Astrocyte of the spinal cord (primary cell): ENCODE results near the gene FEV.

ENCODE experiments used
- DNase-seq: peaks from one replicate; pipeline ENCODE4 v3.0.0; 2011; ENCODE audit warnings: low read depth, low spot score
- H3K4me3 ChIP-seq: 2 replicates; pipeline ENCODE4 v1.5.1; 2011; ENCODE audit warnings: low read depth, mild to moderate bottlenecking, low read length, moderate library complexity
- in situ Hi-C: cut with HindIII; loops from 2 replicates; pipeline ENCODE4 v1.10.0; 2017; ENCODE audit warnings: low sequenced_read_pairs
- TF ChIP-seq, protein P1 (sequence below): IDR thresholded peaks from 2 replicates; pipeline ENCODE4 v1.5.1; 2012; ENCODE audit warnings: low read depth, mild to moderate bottlenecking, low read length, inconsistent platforms

The FEV gene

GRCh38 chr2:218990052-218990451 is 5.1 kb upstream of the FEV start:
- in situ Hi-C loops: no loop called here

DNA sequence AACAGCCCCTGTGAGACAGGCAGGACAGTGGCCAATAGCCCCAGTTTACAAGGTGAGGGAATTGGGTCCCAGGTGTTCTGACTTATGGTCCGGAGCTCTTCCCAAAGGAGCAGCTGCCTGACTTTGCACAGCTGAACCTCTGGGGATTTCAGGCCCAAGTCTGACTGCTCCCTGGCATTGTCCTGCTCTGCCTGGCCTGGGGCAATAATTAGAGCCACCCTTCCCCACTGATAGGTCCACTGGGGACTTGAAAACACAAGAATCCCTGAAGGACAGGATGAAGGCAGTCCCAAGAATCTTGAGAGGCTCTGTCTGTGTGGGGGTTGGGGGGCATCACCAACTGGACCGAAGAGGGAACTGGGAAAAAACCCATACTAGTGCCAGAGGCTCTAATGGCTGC is 3.7 kb upstream of the FEV start:
- DNase-seq: no peak
- no peak overlapping the region for H3K4me3 ChIP-seq
- TF ChIP-seq, protein P1, sequence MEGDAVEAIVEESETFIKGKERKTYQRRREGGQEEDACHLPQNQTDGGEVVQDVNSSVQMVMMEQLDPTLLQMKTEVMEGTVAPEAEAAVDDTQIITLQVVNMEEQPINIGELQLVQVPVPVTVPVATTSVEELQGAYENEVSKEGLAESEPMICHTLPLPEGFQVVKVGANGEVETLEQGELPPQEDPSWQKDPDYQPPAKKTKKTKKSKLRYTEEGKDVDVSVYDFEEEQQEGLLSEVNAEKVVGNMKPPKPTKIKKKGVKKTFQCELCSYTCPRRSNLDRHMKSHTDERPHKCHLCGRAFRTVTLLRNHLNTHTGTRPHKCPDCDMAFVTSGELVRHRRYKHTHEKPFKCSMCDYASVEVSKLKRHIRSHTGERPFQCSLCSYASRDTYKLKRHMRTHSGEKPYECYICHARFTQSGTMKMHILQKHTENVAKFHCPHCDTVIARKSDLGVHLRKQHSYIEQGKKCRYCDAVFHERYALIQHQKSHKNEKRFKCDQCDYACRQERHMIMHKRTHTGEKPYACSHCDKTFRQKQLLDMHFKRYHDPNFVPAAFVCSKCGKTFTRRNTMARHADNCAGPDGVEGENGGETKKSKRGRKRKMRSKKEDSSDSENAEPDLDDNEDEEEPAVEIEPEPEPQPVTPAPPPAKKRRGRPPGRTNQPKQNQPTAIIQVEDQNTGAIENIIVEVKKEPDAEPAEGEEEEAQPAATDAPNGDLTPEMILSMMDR: no peak
- in situ Hi-C loops: no loop called here

More at GRCh38 chr2:218990052-218990451, 5.1 kb upstream of the FEV start:
- TF ChIP-seq, protein P1: no peak
- DNase-seq: no peak
- H3K4me3 ChIP-seq: no peak overlapping the region

- TF ChIP-seq, protein P1: no peak
- no peak overlapping the region for H3K4me3 ChIP-seq
- in situ Hi-C loops: no loop called here
- DNase-seq: no peak
Measured at GRCh38 chr2:218988164-218988563, 3.2 kb upstream of the FEV start.

DNA sequence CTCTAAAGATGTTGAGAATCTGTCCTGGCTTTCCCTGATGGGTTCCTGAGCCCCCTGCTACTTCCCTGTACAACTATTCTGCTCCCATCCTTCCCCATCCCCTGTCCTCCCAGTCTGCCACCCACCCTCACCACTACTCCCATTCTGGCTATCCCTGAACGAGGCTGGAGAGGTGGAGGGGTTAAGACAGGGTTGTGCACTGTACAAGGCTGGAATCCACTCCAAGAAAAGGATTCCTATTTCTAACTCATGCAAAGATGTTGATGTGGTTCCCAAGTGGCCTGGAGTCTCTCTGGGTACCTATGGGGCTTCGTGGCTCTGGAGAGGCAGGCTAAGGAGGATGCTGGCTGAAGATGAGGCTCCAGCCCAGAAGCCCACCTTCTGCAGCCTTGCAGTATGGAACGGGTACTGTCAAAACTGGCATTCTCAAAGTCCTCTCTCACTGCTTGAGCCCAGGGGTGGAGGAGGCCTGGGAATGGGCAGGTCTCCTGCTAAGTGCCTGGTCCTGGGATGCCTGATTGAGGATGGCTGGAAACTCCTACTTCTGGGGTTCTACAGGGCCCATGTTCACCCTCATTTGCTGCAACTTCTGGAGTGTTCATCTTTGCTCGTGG is 1.3 kb upstream of the FEV start:
- in situ Hi-C loops: no loop called here
- no peak for DNase-seq
- H3K4me3 ChIP-seq: no peak overlapping the region
- TF ChIP-seq, protein P1: no peak

GRCh38 chr2:218985325-218986091 is 524 bp upstream of the FEV start:
- in situ Hi-C loops: no loop called here
- no peak overlapping the region for H3K4me3 ChIP-seq
- TF ChIP-seq, protein P1: no peak
- DNase-seq: no peak

DNA sequence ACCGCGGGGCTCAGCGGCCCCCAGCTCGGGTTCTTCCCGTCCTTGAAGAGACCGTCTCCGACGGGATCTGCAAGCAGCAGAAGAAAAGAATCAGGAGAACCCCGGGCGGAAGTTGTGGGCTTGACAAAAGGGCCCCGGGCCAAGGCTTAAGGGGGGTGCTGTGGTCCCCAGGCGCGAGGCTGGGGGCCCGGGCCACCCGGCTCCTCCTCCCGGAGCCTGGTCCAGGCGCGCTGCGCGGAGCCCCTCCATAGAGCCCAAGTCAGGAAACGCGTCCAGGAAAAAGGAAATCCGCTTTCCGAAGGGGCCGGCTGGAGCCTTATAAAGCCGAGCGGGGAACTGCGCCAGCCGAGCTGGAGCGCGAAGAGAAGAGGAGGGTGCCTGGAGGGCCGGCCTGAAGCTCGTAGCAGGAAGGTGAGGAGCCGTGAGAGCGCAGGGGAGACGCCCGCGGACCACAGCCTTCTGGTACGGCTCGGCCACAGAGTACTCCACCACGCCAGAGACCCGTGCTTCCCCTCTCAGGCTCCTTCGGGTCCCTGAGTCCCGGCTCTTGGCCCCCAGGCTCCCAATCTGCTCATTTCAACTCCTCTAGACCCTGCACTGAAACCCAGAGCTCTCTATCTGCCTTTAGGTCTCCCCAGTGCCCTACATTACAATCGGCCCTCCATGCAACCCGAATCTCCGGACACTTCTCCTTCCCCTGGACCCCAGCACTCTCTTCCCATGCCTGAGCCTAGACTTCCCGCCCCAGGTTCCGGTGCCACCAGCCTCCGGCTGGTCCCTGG is 554 bp downstream of the FEV start:
- TF ChIP-seq, protein P1: no peak
- in situ Hi-C loops: no loop called here
- no peak overlapping the region for H3K4me3 ChIP-seq
- DNase-seq: no peak
